ENCODE data around the gene WEE2. TPM values are rescaled to one million over a fixed set of nuclear protein-coding genes. Genes with fewer than 3 reads are reported as not detected.
A peak's percentile ranks its signal among the peaks of the same experiment; 100 is the strongest.
"Not testable (repeated sequence)": the region's sequence is repeated elsewhere in the genome, so short reads cannot be mapped to it uniquely, and the experiment has no call there.

The WEE2 gene
- total and polyA plus RNA-seq, 4 donors = not detected

- Histone ChIP-seq H3K4me1 (ENCODE audit: control insufficient read depth in 5 of 5, insufficient read depth in 5 of 5, low read length in 5 of 5) (no peaks in the 10 kb centered on the region), H3K36me3 (ENCODE audit: control insufficient read depth in 4 of 4, insufficient read depth in 4 of 4, low read length in 4 of 4) (peaks cover 20 to 62% (median 42%) of the 10 kb centered on the region in 4 donors), H3K27ac (ENCODE audit: low read depth in 1 of 2, low read length in 1 of 2) (no peak overlapping the region), H3K9ac (ENCODE audit: insufficient read depth in 1 of 2, low read length in 2 of 2) (no peak overlapping the region), H3K27me3 (ENCODE audit: control insufficient read depth in 3 of 3, insufficient read depth in 3 of 3, low read length in 2 of 3) (no peaks in the 10 kb centered on the region), H3K4me3 (no peak overlapping the region), H3K9me3 (ENCODE audit: control insufficient read depth in 4 of 4, insufficient read depth in 3 of 4, low read length in 3 of 4) (peaks cover 0 to 11% (median 5%) of the 10 kb centered on the region in 4 donors)
- DNase-seq (no peak), ATAC-seq (ENCODE audit: insufficient read depth, low FRiP score) (no peak)
- WGBS, 2 donors = 96 to 98% methylated on average over 13 of the region's 13 CpGs
- no peak for TF ChIP-seq CTCF (IDR thresholded peaks at IDR 0.05; ENCODE audit: control extremely low read depth, extremely low read depth)
Observed at GRCh38 chr7:141752634-141753033, 44.5 kb downstream of the WEE2 start.

- peak in 1 of 3 donors; percentile 1 for DNase-seq
- TF ChIP-seq CTCF (IDR thresholded peaks at IDR 0.05; ENCODE audit: control extremely low read depth, extremely low read depth) = peak; percentile 2
Observed at GRCh38 chr7:141754939-141755338, 46.8 kb downstream of the WEE2 start.

GRCh38 chr7:141763797-141764196, 55.6 kb downstream of the WEE2 start, which contains the start of gene TAS2R3:
Gene TAS2R3 (plus strand): TSS chr7:141764097. CDS start chr7:141764159, 62 bp downstream.
- WGBS, 2 donors = 87 to 99% methylated on average over 3 of the region's 3 CpGs
- ATAC-seq (ENCODE audit: insufficient read depth, low FRiP score) = no peak
- peaks cover 0 to 20% (median 9%) of the 10 kb centered on the region in 4 donors for H3K36me3 ChIP-seq (ENCODE audit: control insufficient read depth in 4 of 4, insufficient read depth in 4 of 4, low read length in 4 of 4)

More at GRCh38 chr7:141754939-141755338, 46.8 kb downstream of the WEE2 start:
- Histone ChIP-seq H3K4me1 (ENCODE audit: control insufficient read depth in 5 of 5, insufficient read depth in 5 of 5, low read length in 5 of 5) (no peaks in the 10 kb centered on the region), H3K36me3 (ENCODE audit: control insufficient read depth in 4 of 4, insufficient read depth in 4 of 4, low read length in 4 of 4) (peaks cover 21 to 47% (median 39%) of the 10 kb centered on the region in 4 donors), H3K9me3 (ENCODE audit: control insufficient read depth in 4 of 4, insufficient read depth in 3 of 4, low read length in 3 of 4) (peaks cover 0 to 11% (median 5%) of the 10 kb centered on the region in 4 donors), H3K4me3 (no peak overlapping the region), H3K27ac (ENCODE audit: low read depth in 1 of 2, low read length in 1 of 2) (no peak overlapping the region), H3K27me3 (ENCODE audit: control insufficient read depth in 3 of 3, insufficient read depth in 3 of 3, low read length in 2 of 3) (no peaks in the 10 kb centered on the region), H3K9ac (ENCODE audit: insufficient read depth in 1 of 2, low read length in 2 of 2) (no peak overlapping the region)
- 87 to 93% methylated on average over 6 of the region's 6 CpGs for WGBS, 2 donors
- ATAC-seq (ENCODE audit: insufficient read depth, low FRiP score) = no peak

GRCh38 chr7:141770083-141770583, 62.0 kb downstream of the WEE2 start:
- not testable (repeated sequence) for H3K4me1 ChIP-seq (ENCODE audit: control insufficient read depth in 5 of 5, insufficient read depth in 5 of 5, low read length in 5 of 5); DNase-seq; ATAC-seq (ENCODE audit: insufficient read depth, low FRiP score); H3K9me3 ChIP-seq (ENCODE audit: control insufficient read depth in 4 of 4, insufficient read depth in 3 of 4, low read length in 3 of 4); H3K9ac ChIP-seq (ENCODE audit: insufficient read depth in 1 of 2, low read length in 2 of 2); H3K27me3 ChIP-seq (ENCODE audit: control insufficient read depth in 3 of 3, insufficient read depth in 3 of 3, low read length in 2 of 3); H3K4me3 ChIP-seq; H3K27ac ChIP-seq (ENCODE audit: low read depth in 1 of 2, low read length in 1 of 2); H3K36me3 ChIP-seq (ENCODE audit: control insufficient read depth in 4 of 4, insufficient read depth in 4 of 4, low read length in 4 of 4)
- 96 to 97% methylated on average over 3 of the region's 3 CpGs for WGBS, 2 donors

More at GRCh38 chr7:141763797-141764196, 55.6 kb downstream of the WEE2 start, which contains the start of gene TAS2R3:
- H3K27ac ChIP-seq (ENCODE audit: low read depth in 1 of 2, low read length in 1 of 2) = no peak within 1 kb of the TSS
- H3K9me3 ChIP-seq (ENCODE audit: control insufficient read depth in 4 of 4, insufficient read depth in 3 of 4, low read length in 3 of 4) = no peaks in the 10 kb centered on the region
- H3K4me3 ChIP-seq = no peak within 1 kb of the TSS
- no peaks in the 10 kb centered on the region for H3K4me1 ChIP-seq (ENCODE audit: control insufficient read depth in 5 of 5, insufficient read depth in 5 of 5, low read length in 5 of 5)
- no peak for TF ChIP-seq CTCF (IDR thresholded peaks at IDR 0.05; ENCODE audit: control extremely low read depth, extremely low read depth)
- no peak for DNase-seq
- no peak within 1 kb of the TSS for H3K9ac ChIP-seq (ENCODE audit: insufficient read depth in 1 of 2, low read length in 2 of 2)
- no peaks in the 10 kb centered on the region for H3K27me3 ChIP-seq (ENCODE audit: control insufficient read depth in 3 of 3, insufficient read depth in 3 of 3, low read length in 2 of 3)
